Esophagus muscularis mucosa (tissue), 4 donors: ENCODE results near the gene SLC16A4. TPM values are rescaled to one million over a fixed set of nuclear protein-coding genes. Genes with fewer than 3 reads are reported as not detected.
"Not testable (repeated sequence)": the region's sequence is repeated elsewhere in the genome, so short reads cannot be mapped to it uniquely, and the experiment has no call there.

Experiments used
- DNase-seq: peaks from one replicate; pipeline ENCODE4 v3.0.0-alpha.2; 2017; ENCODE audit errors: extremely low spot score
- H3K27ac ChIP-seq, 4 donors: fragments of 200-600 bp; sonication (generic); replicated peaks in 1 of 4; 1 replicate in 3 of 4; 2 replicates in 1 of 4; pipeline ENCODE4 v1.5.1; 2016 to 2019; ENCODE audit warnings: mild to moderate bottlenecking in 1 of 4
- H3K27me3 ChIP-seq, 4 donors: fragments of 200-600 bp; sonication (generic); one replicate each; pipeline versions ENCODE4 v1.5.1 to v1.6.0; 2016 to 2019
- H3K36me3 ChIP-seq, 4 donors: fragments of 200-600 bp; sonication (generic); one replicate each; pipeline ENCODE4 v1.5.1; 2016 to 2019
- H3K4me1 ChIP-seq, 4 donors: fragments of 200-600 bp; sonication (generic); one replicate each; pipeline ENCODE4 v1.5.1; 2016 to 2019
- H3K4me3 ChIP-seq, 4 donors: fragments of 200-600 bp; sonication (generic); 1 replicate in 2 of 4; 2 replicates in 2 of 4; pipeline ENCODE4 v1.5.1; 2016 to 2019; ENCODE audit warnings: mild to moderate bottlenecking in 4 of 4, moderate library complexity in 1 of 4
- H3K9me3 ChIP-seq, 4 donors: fragments of 200-600 bp; sonication (generic); 1 replicate in 3 of 4; 2 replicates in 1 of 4; pipeline ENCODE4 v1.5.1; 2016 to 2019
- CTCF ChIP-seq, 3 experiments: fragments of 200-600 bp in 2 of 3; fragments of 450-650 bp in 1 of 3; sonication (generic) in 2 of 3; IDR thresholded peaks; one replicate each; pipeline ENCODE4 v1.5.1; 2017 to 2019; ENCODE audit warnings: antibody characterized with exemption in 3 of 3, mild to moderate bottlenecking in 2 of 3, moderate library complexity in 1 of 3
- EP300 ChIP-seq: sonication (generic); formaldehyde crosslinking; IDR thresholded peaks from one replicate; pipeline ENCODE4 v1.6.1; 2017; ENCODE audit warnings: antibody characterized with exemption
- POLR2A ChIP-seq: fragments of 450-650 bp; IDR thresholded peaks from one replicate; pipeline ENCODE4 v1.6.1; 2017; ENCODE audit warnings: antibody characterized with exemption, moderate library complexity, mild to moderate bottlenecking, low read depth
- POLR2AphosphoS5 ChIP-seq, 2 donors: sonication (generic); formaldehyde crosslinking; IDR thresholded peaks; one replicate each; pipeline ENCODE4 v1.6.1; 2017; ENCODE audit warnings: antibody characterized with exemption in 2 of 2
- WGBS: methylation state at CpG from one replicate; pipeline ENCODE4 v1.1.5; 2018; 5-methylcytosine and 5-hydroxymethylcytosine counted together
- intact Hi-C: fragments of 100-400 bp; cut with DNase I; formaldehyde crosslinking; loops from one replicate; pipeline ENCODE4 v1.15.1; 2023
- total RNA-seq, 4 donors: library from RNA; depleted of rRNA; stranded (reverse); fragments of >200 nt; gene quantifications; one replicate each; pipeline versions ENCODE4 v1.1.0 to v1.2.1, GENCODE V29; 2016

The SLC16A4 gene
- total RNA-seq, 4 donors from 2014 or later, result 5.8 to 8.8 (median 8.4) TPM

- no peak overlapping the region for H3K27ac ChIP-seq
- WGBS, result 88% methylated on average over 9 of the region's 10 CpGs
- no peak for DNase-seq
- no peaks in the 10 kb centered on the region for H3K36me3 ChIP-seq
- intact Hi-C loops, result no loop called here
- no peak overlapping the region for H3K4me3 ChIP-seq
- no peaks in the 10 kb centered on the region for H3K9me3 ChIP-seq
- H3K4me1 ChIP-seq, result peaks cover 0 to 3% (median 0%) of the 10 kb centered on the region in 4 donors
- no peak for TF ChIP-seq EP300
- no peak for TF ChIP-seq CTCF (IDR thresholded peaks at IDR 0.05)
- TF ChIP-seq POLR2AphosphoS5 (IDR thresholded peaks at IDR 0.05), result no peak
- no peak for TF ChIP-seq POLR2A
- no peaks in the 10 kb centered on the region for H3K27me3 ChIP-seq
Observed at GRCh38 chr1:110420023-110420662, 29.3 kb upstream of the SLC16A4 start.

DNA sequence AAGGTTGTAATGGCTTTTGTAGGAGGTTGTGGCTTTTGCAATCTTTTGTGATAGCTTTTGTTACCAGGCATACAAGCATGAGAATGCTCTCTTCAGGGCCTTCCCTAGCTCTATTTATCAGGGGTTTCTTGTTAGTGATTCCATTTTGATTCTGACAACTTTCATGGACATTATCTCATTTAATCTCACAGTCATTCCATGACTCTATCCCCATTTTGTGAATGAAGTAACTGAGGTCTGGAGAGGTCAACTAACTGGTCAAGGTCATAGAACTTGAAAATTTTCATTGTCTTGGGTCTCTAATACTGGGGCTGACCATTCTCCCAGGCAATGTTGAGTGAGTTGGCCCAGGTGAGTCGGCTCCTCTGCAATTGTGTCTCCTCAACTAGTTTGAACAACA lies 27.9 kb upstream of the SLC16A4 start:
- H3K4me1 ChIP-seq, result peaks cover 0 to 5% (median 2%) of the 10 kb centered on the region in 4 donors
- no peak overlapping the region for H3K4me3 ChIP-seq
- H3K27ac ChIP-seq, result no peak overlapping the region
- intact Hi-C loops, result no loop called here
- no peaks in the 10 kb centered on the region for H3K9me3 ChIP-seq
- TF ChIP-seq POLR2A (no peak), POLR2AphosphoS5 (IDR thresholded peaks at IDR 0.05) (no peak), CTCF (IDR thresholded peaks at IDR 0.05) (no peak), EP300 (no peak)
- H3K27me3 ChIP-seq, result no peaks in the 10 kb centered on the region
- H3K36me3 ChIP-seq, result no peaks in the 10 kb centered on the region
- no peak for DNase-seq
- 88% methylated on average over 1 of the region's 1 CpG for WGBS

GRCh38 chr1:110413045-110413444 lies 22.2 kb upstream of the SLC16A4 start:
- DNase-seq, H3K4me3 ChIP-seq, H3K36me3 ChIP-seq, H3K9me3 ChIP-seq, H3K27me3 ChIP-seq, H3K27ac ChIP-seq: not testable (repeated sequence)
- 78% methylated on average over 1 of the region's 1 CpG for WGBS
- peaks cover 9 to 15% (median 11%) of the 10 kb centered on the region in 4 donors for H3K4me1 ChIP-seq
- intact Hi-C loops, result loop anchor here (2.0 to 5.0 kb wide), 2 partner anchors 48 to 84 kb away; no protein-coding TSS in a partner anchor

DNA sequence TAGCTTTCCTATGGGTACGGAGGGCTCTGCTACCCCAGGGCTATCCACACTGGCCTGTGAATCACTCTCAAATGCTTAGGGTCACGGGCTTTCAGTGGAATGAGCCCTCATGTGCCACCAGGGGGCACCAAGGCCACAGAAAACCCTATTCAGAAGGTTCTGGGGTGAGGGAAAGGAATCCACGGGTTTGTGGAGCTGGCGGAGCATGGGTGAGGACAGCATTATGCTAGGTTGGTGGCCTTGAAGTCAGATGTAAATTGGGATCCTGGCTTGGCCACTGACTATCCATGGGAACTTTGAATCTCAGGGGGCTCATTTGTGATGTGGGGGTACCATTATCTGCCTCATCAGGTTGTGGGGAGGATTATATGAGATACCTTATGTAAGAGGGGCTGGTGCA lies 21.8 kb upstream of the SLC16A4 start:
- WGBS, result 57% methylated on average over 3 of the region's 4 CpGs
- H3K27ac ChIP-seq, result no peak overlapping the region
- intact Hi-C loops, result loop anchor here (2.0 to 5.0 kb wide), 2 partner anchors 48 to 85 kb away; no protein-coding TSS in a partner anchor

More for the DNA sequence above, 21.8 kb upstream of the SLC16A4 start:
- H3K4me3 ChIP-seq, result no peak overlapping the region
- H3K27me3 ChIP-seq, result no peaks in the 10 kb centered on the region
- no peaks in the 10 kb centered on the region for H3K36me3 ChIP-seq
- H3K4me1 ChIP-seq, result peaks cover 11 to 17% (median 14%) of the 10 kb centered on the region in 4 donors
- no peak for TF ChIP-seq EP300
- peak in 1 of 2 donors; percentile 9 for TF ChIP-seq POLR2AphosphoS5 (IDR thresholded peaks at IDR 0.05)
- peak; percentile 64 to 72 (median 67) for TF ChIP-seq CTCF (IDR thresholded peaks at IDR 0.05)
- no peak for DNase-seq
- H3K9me3 ChIP-seq, result no peaks in the 10 kb centered on the region
